GM23338 (cell line): ENCODE measurements around the gene MRTFA. TPM values are rescaled to one million over a fixed set of nuclear protein-coding genes. Genes with fewer than 3 reads are reported as not detected.
"Not testable (repeated sequence)": the region's sequence is repeated elsewhere in the genome, so short reads cannot be mapped to it uniquely, and the experiment has no call there.

Experiments used
- ATAC-seq: fragments of 200-7000 bp; cut with Tn5 transposase; 3 replicates; pipeline ENCODE4 v1.9.1; 2020
- DNase-seq: peaks from one replicate; pipeline ENCODE4 v3.0.0-alpha.2; 2015; ENCODE audit warnings: low spot score
- H2AFZ ChIP-seq: fragments of 200-600 bp; sonication (generic); 2 replicates; pipeline ENCODE4 v1.8.0; 2016; ENCODE audit warnings: antibody characterized with exemption, mild to moderate bottlenecking, moderate library complexity
- H3F3A ChIP-seq: fragments of 200-600 bp; sonication (generic); replicated peaks from 2 replicates; pipeline ENCODE4 v1.8.0; 2017; ENCODE audit warnings: antibody characterized with exemption, mixed run types, low read depth
- H3K27ac ChIP-seq: fragments of 200-600 bp; sonication (generic); 2 replicates; pipeline ENCODE4 v1.6.1; 2016; ENCODE audit warnings: low read depth
- H3K27me3 ChIP-seq: fragments of 200-600 bp; sonication (generic); 2 replicates; pipeline ENCODE4 v1.8.0; 2016; ENCODE audit warnings: mild to moderate bottlenecking, mixed run types, moderate library complexity; ENCODE audit not compliant: insufficient read depth
- H3K36me3 ChIP-seq: fragments of 200-600 bp; sonication (generic); 2 replicates; pipeline ENCODE4 v1.8.0; 2016; ENCODE audit warnings: mild to moderate bottlenecking; ENCODE audit not compliant: insufficient read depth
- H3K4me1 ChIP-seq: fragments of 200-600 bp; sonication (generic); 2 replicates; pipeline ENCODE4 v1.8.0; 2016; ENCODE audit warnings: mild to moderate bottlenecking, moderate library complexity; ENCODE audit not compliant: insufficient read depth
- H3K4me2 ChIP-seq: fragments of 200-600 bp; sonication (generic); 2 replicates; pipeline ENCODE4 v1.7.1; 2017; ENCODE audit warnings: mixed run types
- H3K4me3 ChIP-seq: fragments of 200-600 bp; sonication (generic); 2 replicates; pipeline ENCODE4 v1.6.1; 2016; ENCODE audit warnings: mixed run types
- H3K79me2 ChIP-seq: fragments of 200-600 bp; sonication (generic); replicated peaks from 2 replicates; pipeline ENCODE4 v1.8.0; 2017; ENCODE audit warnings: mild to moderate bottlenecking; ENCODE audit not compliant: insufficient read depth
- H3K9me2 ChIP-seq: fragments of 200-600 bp; sonication (generic); 2 replicates; pipeline ENCODE4 v1.8.0; 2017; ENCODE audit not compliant: insufficient read depth
- H4K20me1 ChIP-seq: fragments of 200-600 bp; sonication (generic); replicated peaks from 2 replicates; pipeline ENCODE4 v1.8.0; 2017; ENCODE audit warnings: mild to moderate bottlenecking; ENCODE audit not compliant: insufficient read depth
- H3K27ac Mint-ChIP-seq: 2 replicates; pipeline ENCODE4 v1.8.0; 2020; ENCODE audit warnings: inconsistent platforms, mild to moderate bottlenecking, moderate library complexity, mixed read lengths
- H3K27me3 Mint-ChIP-seq: 3 replicates; pipeline ENCODE4 v1.8.0; 2022; ENCODE audit warnings: low read depth, mild to moderate bottlenecking, moderate library complexity, mixed read lengths, inconsistent platforms; ENCODE audit not compliant: insufficient read depth, poor library complexity
- H3K36me3 Mint-ChIP-seq: 3 replicates; pipeline ENCODE4 v1.8.0; 2021; ENCODE audit warnings: low read depth, mild to moderate bottlenecking, inconsistent platforms, moderate library complexity, mixed read lengths
- H3K4me1 Mint-ChIP-seq: 3 replicates; pipeline ENCODE4 v1.8.0; 2020; ENCODE audit warnings: mild to moderate bottlenecking, inconsistent platforms, mixed read lengths
- H3K4me3 Mint-ChIP-seq: 3 replicates; pipeline ENCODE4 v1.8.0; 2021; ENCODE audit warnings: moderate library complexity, mild to moderate bottlenecking, inconsistent platforms, mixed read lengths
- H3K9me3 Mint-ChIP-seq: 3 replicates; pipeline ENCODE4 v1.8.0; 2020; ENCODE audit warnings: moderate library complexity, mild to moderate bottlenecking, inconsistent platforms, mixed read lengths
- NANOG ChIP-seq: IDR thresholded peaks from 2 replicates; pipeline ENCODE4 v1.6.1; 2016; ENCODE audit warnings: antibody characterized with exemption, borderline replicate concordance
- REST ChIP-seq: IDR thresholded peaks from one replicate; pipeline ENCODE4 v1.6.1; 2018; ENCODE audit warnings: antibody characterized with exemption; ENCODE audit not compliant: unreplicated experiment
- ZNF114 ChIP-seq: fragments of 250-450 bp; sonication (Bioruptor Pico); IDR thresholded peaks from 2 replicates; pipeline ENCODE4 v1.5.0; 2020; ENCODE audit warnings: mild to moderate bottlenecking, moderate library complexity
- ZNF462 ChIP-seq: fragments of 250-450 bp; sonication (Bioruptor Pico); IDR thresholded peaks from 2 replicates; pipeline ENCODE4 v1.5.0; 2020; ENCODE audit warnings: mild to moderate bottlenecking, moderate library complexity
- polyA plus RNA-seq: library from polyadenylated mRNA; unstranded; fragments of >200 nt; fragmentation: Nextera tagmentation; extraction: Ambion mirVana; gene quantifications from 2 replicates; pipeline ENCODE4 v1.2.1, GENCODE V29; 2016
- total RNA-seq: library from RNA; depleted of rRNA; stranded (reverse); fragments of >200 nt; shearing (Covaris generic); gene quantifications from 2 replicates; pipeline ENCODE4 v1.2.3, GENCODE V29; 2014

The MRTFA gene
- total and polyA plus RNA-seq, 2 experiments from 2014 or later, result 18.1 to 92.4 TPM

- TF ChIP-seq REST (no peak), NANOG (no peak), ZNF114 (CRISPR knock-in tag) (no peak), ZNF462 (CRISPR knock-in tag) (no peak)
These were observed 51.2 kb downstream of the MRTFA start (continued) for GRCh38 chr22:40585310-40585751.

GRCh38 chr22:40584766-40585165 is 51.8 kb downstream of the MRTFA start:
- H3K27ac Mint-ChIP-seq, ATAC-seq, H3K36me3 ChIP-seq, H4K20me1 ChIP-seq, H2AFZ ChIP-seq, H3K27me3 Mint-ChIP-seq, H3K4me3 Mint-ChIP-seq, DNase-seq, H3K27ac ChIP-seq, H3K4me2 ChIP-seq, H3F3A ChIP-seq, H3K4me3 ChIP-seq, H3K27me3 ChIP-seq, H3K9me2 ChIP-seq, H3K4me1 ChIP-seq, H3K4me1 Mint-ChIP-seq: not testable (repeated sequence)
- peaks cover 35% of the 10 kb centered on the region for H3K79me2 ChIP-seq
- H3K9me3 Mint-ChIP-seq, result peaks cover 21% of the 10 kb centered on the region; the same call in 2 of the 3 replicates
- H3K36me3 Mint-ChIP-seq, result peaks cover 34% of the 10 kb centered on the region
